LNCaP clone FGC (cell line): ENCODE measurements around the gene ADAMTS16.

Experiments used
- DNase-seq: peaks from one replicate; pipeline ENCODE4 v3.0.0-alpha.2; 2011; ENCODE audit warnings: low read depth
- H3K4me3 ChIP-seq: 2 replicates; pipeline ENCODE4 v1.5.1; 2011; ENCODE audit warnings: mild to moderate bottlenecking, low read depth, low read length, control low read depth
- CTCF ChIP-seq: IDR thresholded peaks from 2 replicates; pipeline ENCODE4 v1.5.1; 2012; ENCODE audit warnings: mild to moderate bottlenecking; ENCODE audit not compliant: control insufficient read depth, insufficient read depth; ENCODE audit errors: extremely low read depth

The ADAMTS16 gene

GRCh38 chr5:5183933-5184332 is 43.8 kb downstream of the ADAMTS16 start:
- no peak for DNase-seq
- TF ChIP-seq CTCF = no peak
- H3K4me3 ChIP-seq = no peak overlapping the region

DNA sequence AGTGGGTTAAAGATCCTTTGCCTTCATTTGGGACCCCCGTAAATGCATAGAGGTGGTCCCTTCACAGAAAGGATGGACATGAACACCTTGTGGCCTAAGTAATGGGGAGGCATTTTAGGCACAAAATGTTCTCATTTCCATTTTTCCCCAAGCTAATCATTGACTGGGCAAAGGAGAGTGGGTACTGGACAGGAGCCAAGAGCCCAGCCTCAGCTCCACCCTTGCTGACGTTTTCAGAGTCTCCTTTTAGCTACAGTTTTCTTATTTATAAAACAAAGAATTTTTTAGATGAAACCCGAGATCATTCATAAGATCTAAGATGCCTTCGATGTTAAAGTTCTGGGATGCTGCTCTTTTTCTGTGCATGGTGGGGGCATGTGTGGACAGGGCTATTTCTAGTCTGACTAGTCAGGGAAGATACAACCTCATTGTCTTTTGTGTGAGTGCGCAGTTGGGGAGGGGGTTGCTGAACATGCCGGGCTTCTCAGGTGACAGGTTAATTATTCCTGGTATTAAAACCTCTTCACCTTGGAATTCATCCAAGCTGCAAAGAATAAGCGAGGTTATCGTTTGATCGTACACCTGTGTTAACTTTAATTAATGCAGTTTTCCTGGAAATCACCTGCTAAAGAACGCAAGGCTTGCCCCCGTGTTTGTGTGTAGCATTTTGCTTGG is 48.4 kb downstream of the ADAMTS16 start:
- DNase-seq = no peak
- no peak overlapping the region for H3K4me3 ChIP-seq
- TF ChIP-seq CTCF = no peak

DNA sequence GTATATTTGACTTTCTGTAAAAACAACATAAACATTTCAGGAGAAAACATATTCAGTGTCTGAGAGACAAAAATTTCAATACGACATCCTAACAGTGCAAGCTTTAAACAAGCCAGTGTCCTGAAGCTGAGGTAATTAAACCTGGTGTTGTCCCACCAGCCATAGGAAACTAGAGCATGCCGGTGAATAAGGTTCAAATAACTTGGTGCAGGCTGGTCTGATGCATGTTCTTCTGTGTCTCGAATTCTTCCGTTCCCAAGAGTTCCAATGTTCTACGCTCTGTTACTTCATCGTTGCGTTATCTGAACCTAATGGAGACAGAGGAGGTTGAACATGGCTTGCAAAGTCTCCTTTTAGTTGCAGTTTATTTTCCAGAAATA is 48.9 kb downstream of the ADAMTS16 start:
- no peak for TF ChIP-seq CTCF
- DNase-seq = no peak
- no peak overlapping the region for H3K4me3 ChIP-seq

DNA sequence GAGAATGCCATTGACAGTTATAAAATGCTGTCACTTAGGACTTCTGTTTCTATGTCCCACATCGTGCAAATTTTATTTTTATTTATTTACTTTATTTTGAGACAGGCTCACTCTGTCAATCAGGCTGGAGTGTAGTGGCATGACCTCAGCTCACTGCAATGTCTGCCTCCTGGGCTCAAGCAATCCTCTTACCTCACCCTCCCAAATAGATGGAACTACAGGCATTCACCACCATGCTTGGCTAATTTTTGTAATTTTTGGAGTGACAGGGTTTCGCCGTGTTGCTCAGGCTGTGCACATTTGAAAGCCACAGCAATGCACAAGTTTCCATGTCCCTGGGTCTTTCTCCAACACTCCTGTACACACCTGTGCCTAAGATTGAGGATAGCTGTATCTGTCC is 51.8 kb downstream of the ADAMTS16 start:
- no peak overlapping the region for H3K4me3 ChIP-seq
- no peak for DNase-seq
- no peak for TF ChIP-seq CTCF

DNA sequence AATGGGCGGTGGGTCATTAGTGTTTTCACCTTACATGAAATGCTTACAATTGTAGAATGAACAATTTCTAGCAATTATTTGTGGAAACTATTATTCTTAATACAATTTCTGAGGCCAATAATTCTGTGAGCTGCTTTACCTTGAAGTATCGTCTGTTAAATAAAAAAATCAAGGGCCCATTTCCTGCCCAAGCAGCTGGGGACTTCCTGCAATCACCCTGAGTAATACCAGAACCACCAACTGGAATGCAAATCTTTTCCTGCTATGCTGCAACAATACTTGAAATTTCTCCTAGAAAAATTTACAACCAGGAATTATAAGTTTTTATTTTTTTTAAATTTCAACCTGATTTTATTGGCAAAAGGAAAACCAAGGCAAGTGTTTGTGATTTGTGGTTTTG is 52.6 kb downstream of the ADAMTS16 start:
- DNase-seq = no peak
- TF ChIP-seq CTCF = no peak
- no peak overlapping the region for H3K4me3 ChIP-seq

DNA sequence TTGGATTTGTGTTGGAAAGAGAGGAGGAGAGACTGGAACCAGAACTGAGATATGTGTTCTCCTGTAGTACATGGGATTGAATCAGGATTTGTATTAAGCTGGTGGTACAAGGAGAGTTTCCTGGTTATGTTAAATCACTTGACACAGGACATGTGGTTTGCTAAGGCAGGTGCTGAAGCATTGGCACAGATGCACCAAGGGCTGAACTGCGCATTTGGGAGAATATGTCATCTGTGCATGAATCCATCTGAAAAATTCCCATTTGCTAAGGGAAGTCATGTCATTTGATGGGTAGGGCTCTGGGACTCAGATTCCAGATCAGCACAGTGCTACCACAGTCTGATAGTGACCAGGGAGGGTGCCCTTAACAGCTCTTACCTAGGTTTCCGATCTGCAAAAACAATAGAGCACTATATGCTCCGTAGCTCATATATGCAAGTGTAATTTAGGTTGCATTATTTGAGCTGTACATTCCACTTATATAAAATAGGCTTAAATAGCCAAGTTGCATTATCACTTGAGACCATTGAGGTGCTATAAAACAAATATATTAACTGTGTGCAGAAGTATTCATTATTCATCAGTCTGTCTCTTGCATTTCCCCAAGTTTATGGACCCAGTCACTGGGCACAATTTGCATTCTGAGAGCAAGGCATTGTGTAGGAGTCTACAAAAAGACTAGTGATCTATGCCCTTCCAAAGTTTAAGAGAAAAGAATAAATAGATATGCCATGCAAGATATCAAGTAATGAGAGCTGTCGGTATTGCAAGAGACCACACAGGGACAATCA is 55.2 kb downstream of the ADAMTS16 start:
- TF ChIP-seq CTCF = no peak
- H3K4me3 ChIP-seq = no peak overlapping the region
- no peak for DNase-seq

GRCh38 chr5:5198135-5198534 is 58.0 kb downstream of the ADAMTS16 start:
- no peak overlapping the region for H3K4me3 ChIP-seq
- no peak for TF ChIP-seq CTCF
- DNase-seq = no peak
